Left hindlimb (tissue), 1 donor: ENCODE results near the gene IL27RA.
"Not testable (repeated sequence)": the region's sequence is repeated elsewhere in the genome, so short reads cannot be mapped to it uniquely, and the experiment has no call there.

Source experiments
- DNase-seq: peaks from one replicate; pipeline ENCODE4 v3.0.0-alpha.2; 2018

The IL27RA gene

DNA sequence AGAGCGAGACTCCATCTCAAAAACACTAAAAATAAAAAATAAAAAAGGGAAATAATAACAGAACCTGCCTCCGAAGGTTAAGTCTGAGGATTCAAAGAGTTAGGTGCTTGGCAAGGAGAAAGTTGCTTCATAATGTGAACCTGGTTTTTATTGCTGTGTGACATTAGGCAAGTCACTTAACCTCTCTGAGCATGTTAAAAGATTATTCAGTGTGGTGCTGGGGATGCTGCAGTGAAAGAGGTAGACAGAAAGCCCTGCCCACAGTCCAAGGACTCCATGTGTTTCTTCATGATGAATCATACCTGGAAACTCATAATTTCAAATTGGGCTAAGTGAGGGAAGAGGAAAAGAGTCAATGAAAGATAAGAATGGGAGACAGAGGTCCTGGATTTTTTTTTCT lies 2.4 kb downstream of the IL27RA start:
- DNase-seq, result no peak

DNA sequence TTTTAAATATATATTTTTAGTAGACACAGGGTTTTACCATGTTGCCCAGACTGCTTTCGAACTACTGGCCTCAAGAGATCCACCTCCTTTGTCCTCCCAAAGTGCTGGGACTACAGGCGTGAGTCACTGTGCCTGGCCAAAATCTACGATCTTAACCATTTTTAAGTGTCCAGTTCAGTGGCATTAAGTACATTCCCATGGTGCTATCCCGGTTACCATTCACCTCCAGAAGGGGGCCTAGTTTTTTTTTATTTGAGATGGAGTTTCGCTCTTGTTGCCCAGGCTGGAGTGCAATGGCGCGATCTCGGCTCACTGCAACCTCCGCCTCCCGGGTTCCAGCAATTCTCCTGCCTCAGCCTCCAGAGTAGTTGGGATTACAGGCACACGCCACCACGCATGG lies 3.6 kb downstream of the IL27RA start:
- not testable (repeated sequence) for DNase-seq

DNA sequence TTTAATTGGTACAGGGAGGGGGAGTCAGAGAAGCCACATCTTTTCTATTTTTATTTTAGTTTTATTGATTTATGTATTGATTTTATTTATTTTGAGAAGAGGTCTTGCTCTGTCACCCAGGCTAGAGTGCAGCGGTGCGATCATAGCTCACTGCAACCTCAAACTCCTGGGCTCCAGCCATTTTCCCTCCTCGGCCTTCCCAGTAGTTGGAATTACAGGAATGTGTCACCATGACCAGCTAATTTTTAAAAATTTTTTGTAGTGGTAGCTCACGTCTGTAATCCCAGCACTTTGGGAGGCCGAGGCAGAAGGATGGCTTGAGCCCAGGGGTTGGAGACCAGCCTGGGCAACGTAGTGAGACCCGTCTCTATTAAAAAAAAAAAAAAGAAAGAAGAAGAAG lies 4.1 kb downstream of the IL27RA start:
- DNase-seq, result no peak

DNA sequence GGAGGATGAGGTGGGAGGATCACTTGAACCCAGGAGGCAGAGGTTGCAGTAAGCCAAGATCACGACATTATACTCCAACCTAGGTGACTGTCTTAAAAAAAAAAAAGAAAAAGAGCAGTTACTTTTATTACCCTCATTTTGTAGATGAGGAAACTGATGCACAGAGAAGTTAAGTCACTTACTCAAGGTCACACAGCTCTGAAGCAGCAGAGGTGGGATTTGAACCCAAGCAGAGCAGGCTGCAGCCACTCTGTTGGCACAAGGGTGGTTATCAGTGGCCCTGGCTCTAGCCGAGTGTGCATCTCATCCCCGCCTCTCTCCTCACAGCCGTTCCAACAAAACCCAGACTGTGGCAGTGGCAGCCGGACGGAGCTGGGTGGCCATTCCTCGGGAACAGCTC lies 7.6 kb downstream of the IL27RA start:
- DNase-seq, result no peak

DNA sequence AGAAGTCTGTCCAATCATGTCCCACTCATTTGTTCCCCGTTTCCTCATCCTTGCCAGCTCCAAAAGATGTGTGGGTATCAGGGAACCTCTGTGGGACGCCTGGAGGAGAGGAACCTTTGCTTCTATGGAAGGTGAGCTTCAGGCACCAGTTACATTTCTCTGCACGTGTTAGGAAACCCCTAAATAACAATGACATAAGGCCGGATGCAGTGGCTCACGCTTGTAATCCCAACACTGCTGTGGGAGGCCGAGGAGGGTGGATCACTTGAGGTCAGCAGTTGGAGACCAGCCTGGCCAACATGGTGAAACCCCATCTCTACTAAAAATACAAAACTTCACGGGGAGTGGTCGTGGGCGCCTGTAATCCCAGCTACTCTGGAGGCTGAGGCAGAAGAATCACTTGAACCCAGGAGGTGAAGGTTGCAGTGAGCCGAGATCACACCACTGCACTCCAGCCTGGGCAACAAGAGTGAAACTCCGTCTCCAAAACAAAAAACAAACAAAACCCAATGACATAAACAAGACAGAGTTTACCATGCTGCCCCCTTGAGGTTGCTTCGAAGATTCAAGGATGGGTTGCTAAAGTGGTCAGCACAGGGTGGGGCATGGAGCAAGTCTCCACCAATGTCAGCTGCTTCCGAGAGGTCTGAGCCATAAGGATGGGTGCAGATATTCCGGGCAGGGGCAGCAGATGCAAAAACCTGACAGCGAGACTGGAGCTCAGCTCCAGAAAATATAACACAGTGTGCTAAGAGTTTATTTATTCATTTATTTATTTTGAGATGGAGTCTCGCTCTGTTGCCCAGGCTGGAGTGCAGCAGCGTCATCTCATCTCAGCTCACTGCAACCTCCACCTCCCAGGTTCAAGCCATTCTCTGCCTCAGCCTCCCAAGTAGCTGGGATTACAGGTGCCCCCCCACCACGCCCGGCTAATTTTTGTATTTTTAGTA lies 11.4 kb downstream of the IL27RA start:
- DNase-seq, result peak; percentile 59

DNA sequence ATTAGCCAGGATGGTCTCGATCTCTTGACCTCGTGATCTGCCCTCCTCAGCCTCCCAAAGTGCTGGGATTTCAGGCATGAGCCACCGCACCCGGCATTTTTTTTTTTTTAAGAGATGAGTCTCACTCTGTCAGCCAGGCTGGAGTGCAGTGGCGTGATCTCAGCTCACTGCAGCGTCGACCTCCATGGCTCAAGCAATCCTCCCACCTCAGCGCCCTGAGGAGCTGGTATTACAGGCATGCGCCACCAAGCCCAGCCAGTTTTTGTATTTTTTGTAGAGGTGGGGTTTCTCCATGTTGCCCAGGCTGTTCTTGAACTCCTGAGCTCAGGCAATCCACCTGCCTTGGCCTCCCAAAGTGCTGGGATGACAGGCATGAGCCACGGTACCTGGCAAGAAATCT lies 16.3 kb downstream of the IL27RA start:
- not testable (repeated sequence) for DNase-seq

DNA sequence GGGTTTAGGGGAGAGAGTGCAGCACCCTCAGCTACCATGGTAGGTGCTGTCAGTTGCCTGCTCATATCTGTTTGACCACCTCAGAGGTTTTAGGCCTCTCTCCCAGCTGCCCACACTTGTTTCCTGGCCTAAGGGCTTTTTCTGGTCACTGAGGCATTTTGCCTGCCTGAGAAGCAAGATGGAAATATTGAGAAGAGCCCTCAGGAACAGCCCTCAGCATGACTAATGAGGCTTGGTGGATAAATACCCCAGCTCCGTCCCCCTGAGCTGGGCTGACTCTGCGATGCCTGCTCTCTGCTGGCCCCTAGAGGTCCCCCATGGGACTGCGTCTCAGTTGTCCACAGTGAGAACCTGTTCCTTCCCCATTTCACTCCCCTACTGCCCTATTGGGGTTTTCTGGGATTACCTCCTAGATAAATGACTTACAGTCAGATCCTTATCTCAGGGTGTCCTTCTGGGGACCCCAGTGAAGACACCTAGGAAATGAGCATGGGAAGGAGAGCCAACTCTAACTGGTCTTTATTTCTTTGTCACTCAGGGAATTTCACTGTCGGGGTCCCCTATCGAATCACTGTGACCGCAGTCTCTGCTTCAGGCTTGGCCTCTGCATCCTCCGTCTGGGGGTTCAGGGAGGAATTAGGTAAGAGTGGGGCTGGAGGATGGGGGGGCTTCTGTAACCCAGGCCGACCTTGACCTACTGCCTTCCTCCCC lies 17.0 kb downstream of the IL27RA start:
- no peak for DNase-seq

DNA sequence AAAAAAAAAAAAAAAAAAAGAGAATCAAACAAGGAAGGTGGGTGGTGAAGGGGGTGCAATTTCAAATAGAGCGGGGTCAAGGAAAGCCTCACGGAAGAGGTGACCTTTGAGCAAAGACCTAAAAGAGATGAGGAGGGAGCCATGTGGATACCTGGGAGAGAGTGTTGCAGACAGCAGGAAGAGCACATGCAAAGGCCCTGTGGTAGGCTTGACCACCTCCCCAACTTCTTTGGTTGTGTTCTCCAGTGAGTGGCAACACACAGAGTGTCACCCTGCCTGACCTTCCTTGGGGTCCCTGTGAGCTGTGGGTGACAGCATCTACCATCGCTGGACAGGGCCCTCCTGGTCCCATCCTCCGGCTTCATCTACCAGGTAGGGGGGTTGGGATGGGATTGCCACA lies 18.9 kb downstream of the IL27RA start:
- no peak for DNase-seq

DNA sequence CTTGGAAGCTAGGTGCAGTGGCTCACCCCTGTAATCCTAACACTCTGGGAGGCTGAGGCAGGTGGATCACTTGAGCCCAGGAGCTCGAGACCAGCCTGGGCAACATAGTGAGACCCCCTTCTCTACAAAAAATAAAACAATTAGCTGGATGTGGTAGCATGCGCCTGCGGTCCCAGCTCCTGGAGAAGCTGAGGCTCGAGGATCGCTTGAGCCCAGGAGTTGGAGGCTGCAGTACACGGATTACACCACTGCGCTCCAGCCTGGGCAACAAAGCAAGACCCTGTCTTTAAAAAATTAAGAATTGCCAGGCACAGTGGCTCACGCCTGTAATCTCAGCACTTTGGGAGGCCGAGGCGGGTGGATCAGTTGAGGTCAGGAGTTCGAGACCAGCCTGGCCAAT lies 19.4 kb downstream of the IL27RA start:
- not testable (repeated sequence) for DNase-seq

DNA sequence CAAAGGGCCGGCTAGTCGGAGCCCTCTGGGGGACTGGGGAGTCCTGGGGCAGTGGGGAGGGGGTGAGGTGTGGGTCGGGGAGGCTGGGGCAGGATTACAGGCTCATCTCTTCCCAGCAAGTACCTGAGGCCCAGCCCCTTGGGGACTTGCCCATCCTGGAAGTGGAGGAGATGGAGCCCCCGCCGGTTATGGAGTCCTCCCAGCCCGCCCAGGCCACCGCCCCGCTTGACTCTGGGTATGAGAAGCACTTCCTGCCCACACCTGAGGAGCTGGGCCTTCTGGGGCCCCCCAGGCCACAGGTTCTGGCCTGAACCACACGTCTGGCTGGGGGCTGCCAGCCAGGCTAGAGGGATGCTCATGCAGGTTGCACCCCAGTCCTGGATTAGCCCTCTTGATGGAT lies 20.4 kb downstream of the IL27RA start:
- DNase-seq, result no peak

DNA sequence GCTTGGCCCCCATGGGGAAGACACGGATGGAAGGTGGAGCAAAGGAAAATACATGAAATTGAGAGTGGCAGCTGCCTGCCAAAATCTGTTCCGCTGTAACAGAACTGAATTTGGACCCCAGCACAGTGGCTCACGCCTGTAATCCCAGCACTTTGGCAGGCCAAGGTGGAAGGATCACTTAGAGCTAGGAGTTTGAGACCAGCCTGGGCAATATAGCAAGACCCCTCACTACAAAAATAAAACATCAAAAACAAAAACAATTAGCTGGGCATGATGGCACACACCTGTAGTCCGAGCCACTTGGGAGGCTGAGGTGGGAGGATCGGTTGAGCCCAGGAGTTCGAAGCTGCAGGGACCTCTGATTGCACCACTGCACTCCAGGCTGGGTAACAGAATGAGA lies 20.9 kb downstream of the IL27RA start:
- no peak for DNase-seq

DNA sequence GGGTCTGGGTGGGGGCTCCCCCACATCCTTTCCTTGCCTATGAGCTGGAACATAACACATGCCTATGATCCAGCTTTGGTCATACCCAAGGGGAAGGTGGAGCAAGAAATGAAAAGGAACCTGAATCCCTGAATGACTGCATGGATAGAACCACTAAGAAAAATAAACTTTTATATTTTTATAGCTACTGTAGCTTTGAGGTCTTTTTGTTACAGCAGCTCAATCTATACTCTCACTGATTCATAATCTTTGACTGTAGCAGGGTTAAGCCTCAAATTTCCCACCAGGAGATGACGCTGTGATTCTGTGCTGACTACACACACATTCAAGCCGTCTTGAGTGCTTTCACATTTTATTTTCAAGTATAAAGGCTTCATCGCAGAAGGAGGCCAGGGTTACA lies 21.5 kb downstream of the IL27RA start:
- no peak for DNase-seq

DNA sequence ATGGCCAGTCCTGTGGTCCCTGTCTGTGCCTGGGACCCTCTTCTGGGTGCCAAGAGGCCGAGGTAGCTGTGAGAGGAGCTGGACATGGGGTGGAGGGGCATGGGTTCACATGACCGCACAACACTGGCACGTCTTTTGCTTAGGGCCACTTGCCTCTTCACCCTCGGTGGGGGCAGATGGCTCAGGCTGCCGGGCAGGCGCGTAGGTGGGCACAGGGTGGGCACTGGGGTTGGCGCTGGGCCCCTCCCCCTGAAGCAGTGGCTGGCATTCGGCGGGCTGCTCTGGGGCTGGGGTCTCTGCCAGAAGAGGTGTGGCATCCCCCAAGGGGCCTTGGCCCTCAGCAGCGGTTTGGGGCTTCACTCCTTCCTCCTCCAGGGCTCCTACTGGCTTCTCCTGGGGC lies 21.9 kb downstream of the IL27RA start:
- no peak for DNase-seq

DNA sequence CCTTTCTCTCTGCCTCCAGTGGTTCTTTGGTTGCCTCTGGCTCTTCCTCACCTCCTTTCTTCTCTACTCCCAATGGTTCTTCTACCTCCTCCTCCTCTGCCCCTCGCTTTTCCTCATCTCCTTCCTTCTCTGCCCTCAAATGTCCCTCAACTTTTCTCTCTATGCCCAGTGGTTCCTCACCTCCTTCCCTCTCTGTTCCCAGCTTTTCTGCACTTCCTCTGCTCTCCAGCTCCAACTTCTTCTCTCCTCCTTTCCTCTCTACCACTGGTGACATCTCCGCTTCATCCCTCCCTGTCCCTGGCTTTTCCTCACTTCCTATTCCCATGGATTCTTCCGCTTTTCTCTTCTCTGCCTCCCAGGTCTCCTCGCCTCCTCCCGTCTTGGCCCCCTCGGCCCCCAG lies 22.5 kb downstream of the IL27RA start:
- no peak for DNase-seq

DNA sequence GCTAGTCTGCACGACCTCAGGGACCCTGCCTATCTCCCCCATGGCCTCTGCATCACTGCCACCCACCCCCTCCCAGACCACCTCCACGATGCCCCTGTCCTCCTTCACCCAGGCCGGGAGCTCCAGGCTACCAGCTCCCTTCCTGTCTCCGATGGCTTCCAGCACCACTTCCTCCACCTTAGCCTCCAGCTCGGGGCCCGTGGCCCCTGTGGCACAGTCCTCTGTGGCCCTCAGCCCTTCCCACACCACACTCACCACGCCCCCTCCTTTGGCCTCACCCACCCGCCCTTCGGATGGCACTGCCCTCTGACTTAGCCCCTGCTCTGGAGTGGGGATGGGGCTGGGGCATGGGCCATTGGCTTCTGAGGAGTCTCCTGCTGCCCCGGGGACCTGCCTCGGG lies 23.2 kb downstream of the IL27RA start:
- DNase-seq, result no peak

DNA sequence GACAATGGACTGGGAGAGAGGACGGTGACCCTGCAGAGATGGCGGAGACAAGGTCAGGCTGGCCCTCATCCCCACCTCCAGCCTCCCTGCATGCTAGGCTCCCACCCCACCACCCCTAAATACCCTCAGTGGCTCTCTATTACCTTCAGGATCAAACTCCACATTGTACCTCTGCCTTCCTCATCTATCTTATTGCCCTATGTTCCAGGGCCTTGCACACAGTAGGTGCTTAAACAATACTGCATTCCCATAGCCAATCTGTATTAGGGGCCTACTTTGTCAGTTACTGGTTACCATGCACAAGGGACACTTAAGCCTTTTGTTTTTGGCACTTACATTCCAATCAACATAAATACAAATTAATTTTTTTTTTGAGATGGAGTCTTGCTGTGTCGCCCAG lies 23.8 kb downstream of the IL27RA start:
- no peak for DNase-seq

DNA sequence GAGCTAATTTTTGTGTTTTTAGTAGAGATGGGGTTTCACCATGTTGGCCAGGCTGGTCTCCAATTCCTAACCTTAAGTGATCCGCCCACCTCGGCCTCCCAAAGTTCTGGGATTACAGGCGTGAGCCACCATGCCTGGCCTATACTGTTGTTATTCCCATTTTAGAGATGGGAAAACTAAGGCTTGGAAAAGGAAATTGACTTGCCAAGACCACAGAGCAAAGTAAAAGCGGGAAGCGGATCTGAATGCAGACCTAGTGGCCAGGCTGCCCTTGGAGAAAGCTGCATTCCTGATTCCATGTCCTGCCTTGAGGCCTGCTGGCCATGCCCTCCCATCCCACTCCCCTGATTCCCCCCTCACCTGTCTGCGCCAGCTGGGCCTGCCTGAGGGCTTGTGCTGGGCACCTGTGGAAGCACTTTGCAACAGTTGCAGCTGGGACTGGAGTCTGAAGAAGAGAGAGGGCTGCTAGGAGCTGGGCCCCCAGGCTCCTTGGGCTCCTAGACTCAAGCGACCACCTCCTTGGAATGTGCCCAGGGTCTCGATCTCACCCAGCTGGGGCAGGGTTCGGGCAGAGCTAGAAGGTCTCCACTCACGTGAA lies 24.6 kb downstream of the IL27RA start:
- no peak for DNase-seq

DNA sequence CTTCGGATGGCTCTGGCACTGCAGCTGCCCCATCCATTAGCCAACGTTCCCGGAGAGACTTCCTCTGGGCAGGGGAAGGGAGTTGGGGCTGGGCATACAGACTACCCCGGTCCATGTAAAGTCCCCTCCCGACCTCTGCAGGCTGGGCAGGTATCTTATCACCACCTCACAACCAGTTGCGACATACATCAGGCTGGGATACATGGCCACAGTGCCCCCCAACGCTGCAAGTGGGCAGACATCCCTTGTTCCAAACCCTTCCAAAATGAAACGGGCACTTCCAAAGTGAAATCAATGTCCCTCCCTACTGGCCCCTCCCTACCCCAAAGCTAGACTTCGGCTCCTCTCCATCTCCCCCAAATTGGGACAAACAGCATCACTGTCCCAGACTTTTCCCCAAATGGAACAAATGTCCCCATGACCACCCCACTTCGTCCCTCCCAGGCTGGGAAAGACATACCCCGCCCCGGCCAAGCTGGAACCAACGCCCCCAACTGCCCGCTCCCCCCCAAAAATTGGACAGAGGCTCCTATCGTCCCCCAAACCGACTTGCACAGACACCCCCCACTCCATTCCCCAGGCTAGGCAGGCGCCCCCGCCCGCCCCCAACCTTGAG lies 25.3 kb downstream of the IL27RA start:
- DNase-seq, result no peak

DNA sequence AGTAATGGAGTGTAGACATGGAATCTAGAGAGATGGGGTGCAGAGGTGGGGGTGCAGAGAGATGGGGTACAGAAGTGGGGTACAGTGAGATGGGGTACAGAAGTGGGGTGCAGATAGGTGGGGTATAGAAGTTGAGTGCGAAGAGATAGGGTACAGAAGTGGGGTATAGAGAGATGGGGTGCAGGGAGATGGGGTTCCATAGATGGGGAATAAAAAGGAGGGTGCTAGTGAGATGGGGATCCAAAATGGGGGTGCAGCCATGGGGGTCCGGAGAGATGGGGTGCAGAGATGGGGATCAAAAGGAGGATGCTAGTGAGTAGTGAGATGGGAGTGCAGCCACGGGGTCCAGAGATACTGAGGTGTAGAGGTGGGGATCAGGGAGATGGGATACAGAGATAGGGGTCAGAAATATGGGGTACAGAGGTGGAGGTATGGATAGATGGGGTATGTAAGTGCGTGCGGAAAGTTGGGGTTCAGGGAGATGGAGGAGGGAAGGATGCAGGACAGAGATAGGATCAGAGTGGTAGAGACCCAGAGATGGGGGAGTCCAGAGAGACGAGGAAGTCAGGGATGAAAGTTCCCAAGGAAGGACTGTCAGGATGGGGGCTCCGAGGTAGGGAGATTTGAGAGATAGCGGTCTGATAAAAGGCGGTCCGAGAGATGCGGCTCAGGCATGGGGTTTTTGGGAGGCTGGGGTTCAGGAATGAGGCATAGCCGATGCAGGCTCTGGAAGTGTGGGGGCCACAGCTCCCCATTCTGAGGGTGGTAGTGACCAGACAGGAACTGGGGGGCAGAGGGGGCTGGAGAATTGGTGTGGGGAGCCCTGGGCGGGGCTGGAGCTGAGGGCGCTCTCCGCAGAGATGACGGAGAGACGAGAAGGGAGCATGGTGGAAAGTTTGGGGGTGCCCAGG lies 26.9 kb downstream of the IL27RA start:
- no peak for DNase-seq

DNA sequence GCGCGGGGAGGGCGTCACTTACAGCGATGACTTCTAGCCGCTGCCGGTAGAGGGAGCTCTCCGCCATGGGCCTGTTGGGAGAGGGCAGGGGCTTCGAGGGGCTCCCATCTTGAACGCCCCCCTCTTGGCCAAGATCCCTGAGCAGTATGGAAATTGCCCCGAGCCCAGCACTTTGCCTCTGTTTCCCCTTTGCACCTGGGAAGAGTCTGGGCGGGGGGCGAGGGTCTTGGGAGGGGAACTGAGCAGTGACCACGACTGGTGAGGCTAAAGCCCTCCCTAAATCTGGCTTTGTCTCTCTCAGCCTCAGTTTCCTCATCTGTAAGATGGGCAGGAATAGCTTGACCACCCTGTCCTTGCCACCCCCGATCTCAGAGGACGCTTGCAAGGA lies 27.5 kb downstream of the IL27RA start:
- no peak for DNase-seq

DNA sequence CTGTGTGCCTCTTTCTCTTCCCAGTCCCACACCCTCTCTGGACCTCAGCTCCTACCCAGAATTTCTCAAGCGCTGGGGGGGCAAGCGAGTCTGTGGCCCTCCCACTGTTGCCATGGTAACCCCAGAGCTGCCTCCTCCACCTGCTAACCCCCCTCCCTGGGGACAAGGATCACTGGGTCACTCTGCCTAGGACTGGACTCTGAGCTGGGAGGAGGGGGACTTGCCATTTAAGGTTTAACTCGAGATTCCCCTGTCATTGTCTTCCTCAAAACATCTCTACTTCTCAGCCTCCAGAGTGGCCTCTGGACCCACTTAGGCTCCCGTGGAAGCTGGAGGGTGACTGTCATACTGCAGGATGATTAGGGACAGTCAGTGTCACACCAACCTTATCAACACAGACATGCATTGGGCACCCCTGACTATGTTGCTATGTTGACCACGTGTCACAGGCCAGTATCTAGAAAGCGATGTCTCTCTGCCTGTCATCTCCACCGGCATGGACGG lies 28.1 kb downstream of the IL27RA start:
- no peak for DNase-seq

DNA sequence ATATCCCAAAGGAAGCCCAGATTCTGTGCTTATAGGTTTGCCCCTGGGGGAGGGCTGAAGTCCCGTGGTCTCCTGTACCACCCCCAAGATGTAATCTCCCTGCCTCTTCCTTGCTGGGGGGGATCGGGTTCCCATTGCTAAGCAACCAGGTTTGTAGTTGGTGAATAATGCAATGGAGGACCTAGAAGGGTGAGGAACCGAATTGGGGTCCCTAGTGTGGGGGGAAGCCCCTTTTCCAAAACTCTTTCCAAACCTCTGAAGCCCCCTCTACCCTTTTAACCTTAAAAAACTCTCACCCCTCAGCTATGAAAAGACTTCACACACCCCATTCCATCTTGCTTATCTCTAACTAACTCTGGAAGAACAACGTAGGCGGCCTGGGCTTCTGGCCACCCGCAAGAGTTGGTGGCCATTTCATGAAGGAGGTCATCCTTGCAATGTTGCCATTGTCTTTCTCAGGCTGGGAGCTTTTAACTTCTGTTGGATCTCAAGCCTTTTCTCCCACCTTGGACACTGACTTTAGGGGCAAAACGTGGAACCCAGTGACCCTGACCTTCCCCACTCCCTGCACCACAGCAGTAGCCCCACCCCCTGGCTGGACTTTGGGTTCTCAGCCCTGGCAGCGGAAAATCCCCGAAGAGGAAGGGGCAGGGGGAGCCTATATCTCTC lies 29.7 kb downstream of the IL27RA start:
- DNase-seq, result no peak
